ENCODE data around the gene BLOC1S3.
"Not testable (repeated sequence)": the region's sequence is repeated elsewhere in the genome, so short reads cannot be mapped to it uniquely, and the experiment has no call there.

BLOC1S3 gene

GRCh38 chr19:45224645-45225044 lies 46.1 kb downstream of the BLOC1S3 start:
- Histone ChIP-seq H3K27ac (ENCODE audit: low read depth, low read length) (no peak overlapping the region), H3K9me3 (ENCODE audit: control insufficient read depth, insufficient read depth, low read length) (no peaks in the 10 kb centered on the region), H4K20me1 (ENCODE audit: control insufficient read depth, insufficient read depth, low read depth, low read length) (no peaks in the 10 kb centered on the region), H3K4me2 (ENCODE audit: low read length) (no peak overlapping the region), H3K4me3 (ENCODE audit: low read length) (no peak overlapping the region), H3F3A (ENCODE audit: control insufficient read depth, insufficient read depth) (no peaks in the 10 kb centered on the region), H3K27me3 (ENCODE audit: control insufficient read depth, low read length) (peaks cover 15% of the 10 kb centered on the region), H3K36me3 (ENCODE audit: control insufficient read depth, low read length) (no peaks in the 10 kb centered on the region), H3K79me2 (ENCODE audit: control insufficient read depth, low read length) (no peaks in the 10 kb centered on the region), H3K9me2 (replicated peaks; ENCODE audit: control insufficient read depth, low read length) (no peaks in the 10 kb centered on the region), H3K4me1 (ENCODE audit: control insufficient read depth, low read length) (no peaks in the 10 kb centered on the region)
- no peak for TF ChIP-seq CTCF (IDR thresholded peaks at IDR 0.05; ENCODE audit: low read depth, low read length, poor library complexity, severe bottlenecking)
- no peak for TF ChIP-seq EZH2phosphoT487 (IDR thresholded peaks at IDR 0.05; ENCODE audit: borderline replicate concordance, low read length)

GRCh38 chr19:45229056-45229455 lies 50.5 kb downstream of the BLOC1S3 start:
- not testable (repeated sequence) for H3K27me3 ChIP-seq (ENCODE audit: control insufficient read depth, low read length); H3K4me2 ChIP-seq (ENCODE audit: low read length); H3K9me3 ChIP-seq (ENCODE audit: control insufficient read depth, insufficient read depth, low read length); H4K20me1 ChIP-seq (ENCODE audit: control insufficient read depth, insufficient read depth, low read depth, low read length); H3F3A ChIP-seq (ENCODE audit: control insufficient read depth, insufficient read depth); H3K4me1 ChIP-seq (ENCODE audit: control insufficient read depth, low read length); H3K27ac ChIP-seq (ENCODE audit: low read depth, low read length); H3K36me3 ChIP-seq (ENCODE audit: control insufficient read depth, low read length); H3K9me2 ChIP-seq (replicated peaks; ENCODE audit: control insufficient read depth, low read length); H3K4me3 ChIP-seq (ENCODE audit: low read length); H3K79me2 ChIP-seq (ENCODE audit: control insufficient read depth, low read length)

All from DOHH2 (cell line).